GM19324 (cell line): ENCODE results near the gene ARL2.
"Not testable (repeated sequence)": the region's sequence is repeated elsewhere in the genome, so short reads cannot be mapped to it uniquely, and the experiment has no call there.

ENCODE experiments used
- ATAC-seq: cut with Tn5 transposase; IDR thresholded peaks from one replicate; pipeline ENCODE4 v1.9.1; 2021; ENCODE audit warnings: mild to moderate bottlenecking, moderate library complexity; ENCODE audit not compliant: unreplicated experiment, low FRiP score

ARL2 gene

GRCh38 chr11:65003968-65004367 lies 10.0 kb upstream of the ARL2 start:
- ATAC-seq, result not testable (repeated sequence)

- ATAC-seq, result no peak
Observed at GRCh38 chr11:65008016-65008415, 5.9 kb upstream of the ARL2 start.

GRCh38 chr11:65008873-65009272 lies 5.1 kb upstream of the ARL2 start:
- ATAC-seq, result no peak

- ATAC-seq, result peak; percentile 64
Observed at GRCh38 chr11:65013130-65013887, 651 bp upstream of the ARL2 start.

- ATAC-seq, result no peak
Observed at GRCh38 chr11:65014726-65015227, 817 bp downstream of the ARL2 start.

- ATAC-seq, result no peak
Observed at GRCh38 chr11:65016705-65017104, 2.7 kb downstream of the ARL2 start.

- ATAC-seq, result no peak
Observed at GRCh38 chr11:65017937-65018336, 4.0 kb downstream of the ARL2 start.

GRCh38 chr11:65019824-65020223 lies 5.9 kb downstream of the ARL2 start:
- ATAC-seq, result no peak

GRCh38 chr11:65021003-65021402 lies 7.0 kb downstream of the ARL2 start:
- no peak for ATAC-seq

- no peak for ATAC-seq
Observed at GRCh38 chr11:65021509-65021908, 7.5 kb downstream of the ARL2 start.

- ATAC-seq, result not testable (repeated sequence)
Observed at GRCh38 chr11:65023502-65023901, 9.5 kb downstream of the ARL2 start.

GRCh38 chr11:65026810-65027209 lies 12.8 kb downstream of the ARL2 start:
- ATAC-seq, result no peak

GRCh38 chr11:65027213-65028067 lies 13.5 kb downstream of the ARL2 start, which contains the start of gene SNX15:
Gene SNX15, plus strand, starts transcription at chr11:65027439. Its CDS starts 99 bp downstream, at chr11:65027538.
- ATAC-seq, result peak; percentile 92

GRCh38 chr11:65032216-65032615 lies 18.3 kb downstream of the ARL2 start:
- no peak for ATAC-seq

GRCh38 chr11:65034423-65034822 lies 20.5 kb downstream of the ARL2 start:
- ATAC-seq, result no peak

- ATAC-seq, result no peak
Observed at GRCh38 chr11:65035579-65035978, 21.6 kb downstream of the ARL2 start.

GRCh38 chr11:65036931-65037330 lies 23.0 kb downstream of the ARL2 start:
- no peak for ATAC-seq

- no peak for ATAC-seq
Observed at GRCh38 chr11:65040520-65040846, 26.5 kb downstream of the ARL2 start.

GRCh38 chr11:65040847-65041622 lies 27.1 kb downstream of the ARL2 start, which contains the start of gene SAC3D1:
Gene SAC3D1, plus strand, starts transcription at chr11:65041210. Its CDS starts 83 bp downstream, at chr11:65041293.
- peak; percentile 86 for ATAC-seq

- ATAC-seq, result no peak
Observed at GRCh38 chr11:65042891-65043290, 28.9 kb downstream of the ARL2 start.
